SK-N-SH (cell line): ENCODE data around the gene COX4I2. TPM values are rescaled to one million over a fixed set of nuclear protein-coding genes. Genes with fewer than 3 reads are reported as not detected.

Experiments used
- CTCF ChIA-PET: fragments of 300-600, 350-600 bp; formaldehyde crosslinking; extraction: SDS; loops from one replicate; lab custom pipeline; 2021; lab: Yijun Ruan, JAX
- POLR2A ChIA-PET: fragments of 350-600 bp; sonication (Branson Sonifier 250); formaldehyde crosslinking; extraction: SDS; loops from one replicate; lab custom pipeline; 2020; ENCODE audit warnings: antibody characterized with exemption, inconsistent platforms; lab: Yijun Ruan, JAX
- DNase-seq: peaks from one replicate; pipeline ENCODE4 v3.0.0; 2012
- H2AFZ ChIP-seq: fragments of 200-600 bp; sonication (generic); 2 replicates; pipeline ENCODE4 v1.8.1; 2016; ENCODE audit warnings: antibody characterized with exemption, mild to moderate bottlenecking, low read depth
- H3F3A ChIP-seq: fragments of 200-600 bp; sonication (generic); replicated peaks from 2 replicates; pipeline ENCODE3; 2016; ENCODE audit warnings: antibody characterized with exemption, mild to moderate bottlenecking; ENCODE audit not compliant: insufficient read depth
- H3K27ac ChIP-seq, 2 experiments: fragments of 200-500 bp in 1 of 2; fragments of 200-600 bp in 1 of 2; sonication (Bioruptor generic) in 1 of 2; sonication (generic), shearing (Covaris generic) in 1 of 2; 2 replicates each; pipeline versions ENCODE4 v1.5.1 to v1.6.1; 2014 to 2016; ENCODE audit warnings: low read depth in 2 of 2, inconsistent platforms in 1 of 2, low read length in 1 of 2, mild to moderate bottlenecking in 1 of 2, mixed read lengths in 1 of 2
- H3K27me3 ChIP-seq: fragments of 200-600 bp; sonication (generic), shearing (Covaris generic); 2 replicates; pipeline ENCODE4 v1.6.1; 2016; ENCODE audit warnings: mixed run types; ENCODE audit not compliant: insufficient read depth
- H3K36me3 ChIP-seq, 2 experiments: fragments of 200-500 bp in 1 of 2; fragments of 200-600 bp in 1 of 2; sonication (Bioruptor generic) in 1 of 2; sonication (generic) in 1 of 2; replicated peaks in 1 of 2; 2 replicates each; pipeline versions ENCODE3 to v1.5.1; 2014 to 2016; ENCODE audit warnings: low read length in 1 of 2, mild to moderate bottlenecking in 1 of 2; ENCODE audit not compliant: insufficient read depth in 2 of 2, control insufficient read depth in 1 of 2
- H3K4me1 ChIP-seq, 2 experiments: fragments of 200-500 bp in 1 of 2; fragments of 200-600 bp in 1 of 2; sonication (Bioruptor generic) in 1 of 2; sonication (generic), shearing (Covaris generic) in 1 of 2; 2 replicates each; pipeline versions ENCODE4 v1.5.1 to v1.6.1; 2014 to 2016; ENCODE audit warnings: low read depth in 1 of 2, low read length in 1 of 2, mixed run types in 1 of 2; ENCODE audit not compliant: insufficient read depth in 2 of 2, control insufficient read depth in 1 of 2
- H3K4me2 ChIP-seq: fragments of 200-600 bp; sonication (generic), shearing (Covaris generic); 2 replicates; pipeline ENCODE4 v1.6.1; 2017; ENCODE audit warnings: mixed run types
- H3K4me3 ChIP-seq, 2 experiments: fragments of 200-500 bp in 1 of 2; fragments of 200-600 bp in 1 of 2; sonication (Bioruptor generic) in 1 of 2; sonication (generic), shearing (Covaris generic) in 1 of 2; 2 replicates each; pipeline versions ENCODE4 v1.5.1 to v1.8.1; 2014 to 2016; ENCODE audit warnings: low read depth in 2 of 2, inconsistent platforms in 1 of 2, low read length in 1 of 2, mild to moderate bottlenecking in 1 of 2, mixed read lengths in 1 of 2, moderate library complexity in 1 of 2
- H3K79me2 ChIP-seq: fragments of 200-600 bp; sonication (generic); 2 replicates; pipeline ENCODE4 v1.8.1; 2017; ENCODE audit warnings: mild to moderate bottlenecking; ENCODE audit not compliant: insufficient read depth
- H3K9ac ChIP-seq: fragments of 200-600 bp; sonication (generic); 2 replicates; pipeline ENCODE4 v1.6.1; 2017; ENCODE audit warnings: mixed run types
- H3K9me2 ChIP-seq: fragments of 200-600 bp; sonication (generic); 2 replicates; pipeline ENCODE4 v1.6.1; 2017; ENCODE audit warnings: mixed run types
- H3K9me3 ChIP-seq: fragments of 200-600 bp; sonication (generic); 2 replicates; pipeline ENCODE4 v1.6.1; 2017; ENCODE audit warnings: mixed run types, mild to moderate bottlenecking, moderate library complexity
- H4K20me1 ChIP-seq: fragments of 200-600 bp; sonication (generic); 2 replicates; pipeline ENCODE4 v1.6.1; 2017; ENCODE audit warnings: mild to moderate bottlenecking, mixed run types; ENCODE audit not compliant: insufficient read depth
- ELF1 ChIP-seq: IDR thresholded peaks from 2 replicates; pipeline ENCODE4 v1.4.0; 2012
- GATA2 ChIP-seq: sonication (generic); formaldehyde crosslinking; IDR thresholded peaks from 2 replicates; pipeline ENCODE4 v1.5.0; 2020; ENCODE audit warnings: mild to moderate bottlenecking, missing genetic modification reagents
- MEF2A ChIP-seq: IDR thresholded peaks from 2 replicates; pipeline ENCODE4 v1.4.0; 2012; ENCODE audit warnings: low read depth, borderline replicate concordance
- POLR2AphosphoS5 ChIP-seq: IDR thresholded peaks from 2 replicates; pipeline ENCODE4 v1.6.1; 2012; ENCODE audit warnings: low read depth, low read length
- SIN3A ChIP-seq: IDR thresholded peaks from 2 replicates; pipeline ENCODE4 v1.6.1; 2012; ENCODE audit warnings: low read depth, mild to moderate bottlenecking, low read length, moderate library complexity, borderline replicate concordance
- YY1 ChIP-seq: IDR thresholded peaks from 2 replicates; pipeline ENCODE4 v1.4.0; 2012; ENCODE audit warnings: low read depth, mild to moderate bottlenecking
- WGBS: methylation state at CpG from one replicate; pipeline ENCODE4 v1.1.6; 2017; ENCODE audit warnings: low lambda C conversion rate; 5-methylcytosine and 5-hydroxymethylcytosine counted together
- polyA plus RNA-seq, 3 experiments: library from polyadenylated mRNA; depleted of rRNA; stranded (reverse); fragments of >200 nt; gene quantifications; 2 replicates each; pipeline ENCODE4 v1.2.3, GENCODE V29; 2012
- TF ChIP-seq, protein P1 (sequence below): IDR thresholded peaks from 2 replicates; pipeline ENCODE4 v1.4.0; 2012; ENCODE audit warnings: low read depth

COX4I2 gene
- polyA plus RNA-seq, 1 of the 3 experiments (the other 2 are of a cell fraction): 0.21 TPM

DNA sequence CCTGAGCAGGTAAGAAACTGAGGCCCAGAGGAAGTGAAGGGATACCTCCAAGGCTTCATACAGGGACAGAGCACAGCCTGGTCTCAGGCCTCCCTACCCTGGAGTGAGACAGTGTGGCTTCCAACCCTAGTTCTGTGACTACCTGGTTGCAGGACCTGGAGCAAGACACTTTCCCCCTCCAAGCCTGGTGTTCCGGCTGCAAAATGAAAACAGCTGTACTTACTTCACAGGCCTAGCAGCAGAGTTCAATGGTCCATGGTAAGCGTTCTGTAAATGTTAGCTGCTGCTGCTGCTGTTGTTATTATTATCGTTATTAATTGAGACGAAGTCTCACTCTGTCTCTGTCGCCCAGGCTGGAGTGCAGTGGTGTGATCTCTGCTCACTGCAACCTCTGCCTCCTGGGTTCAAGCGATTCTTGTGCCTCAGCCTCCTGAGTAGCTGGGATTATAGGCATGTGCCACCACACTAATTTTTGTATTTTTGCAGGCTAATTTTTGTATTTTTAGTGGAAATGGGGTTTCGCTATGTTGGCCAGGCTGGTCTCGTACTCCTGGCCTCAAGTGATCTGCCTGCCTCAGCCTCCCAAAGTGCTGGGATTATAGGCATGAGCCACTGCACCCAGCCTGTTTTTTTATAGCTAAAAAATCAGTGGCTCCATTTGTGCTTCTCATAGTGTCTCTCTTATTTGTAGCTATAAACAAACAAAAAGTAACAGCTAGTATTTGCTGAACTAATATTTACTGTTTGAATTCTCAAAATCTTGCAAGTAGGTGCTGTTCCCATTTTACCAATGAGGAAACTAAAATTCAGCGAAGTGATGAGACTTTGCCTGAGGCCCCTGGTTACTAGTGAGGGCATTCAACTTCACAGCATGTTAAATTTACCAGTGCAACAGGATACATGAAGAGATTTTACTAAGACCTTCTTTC is 41.9 kb downstream of the COX4I2 start:
- 90% methylated on average over 9 of the region's 9 CpGs for WGBS
- DNase-seq: no peak

DNA sequence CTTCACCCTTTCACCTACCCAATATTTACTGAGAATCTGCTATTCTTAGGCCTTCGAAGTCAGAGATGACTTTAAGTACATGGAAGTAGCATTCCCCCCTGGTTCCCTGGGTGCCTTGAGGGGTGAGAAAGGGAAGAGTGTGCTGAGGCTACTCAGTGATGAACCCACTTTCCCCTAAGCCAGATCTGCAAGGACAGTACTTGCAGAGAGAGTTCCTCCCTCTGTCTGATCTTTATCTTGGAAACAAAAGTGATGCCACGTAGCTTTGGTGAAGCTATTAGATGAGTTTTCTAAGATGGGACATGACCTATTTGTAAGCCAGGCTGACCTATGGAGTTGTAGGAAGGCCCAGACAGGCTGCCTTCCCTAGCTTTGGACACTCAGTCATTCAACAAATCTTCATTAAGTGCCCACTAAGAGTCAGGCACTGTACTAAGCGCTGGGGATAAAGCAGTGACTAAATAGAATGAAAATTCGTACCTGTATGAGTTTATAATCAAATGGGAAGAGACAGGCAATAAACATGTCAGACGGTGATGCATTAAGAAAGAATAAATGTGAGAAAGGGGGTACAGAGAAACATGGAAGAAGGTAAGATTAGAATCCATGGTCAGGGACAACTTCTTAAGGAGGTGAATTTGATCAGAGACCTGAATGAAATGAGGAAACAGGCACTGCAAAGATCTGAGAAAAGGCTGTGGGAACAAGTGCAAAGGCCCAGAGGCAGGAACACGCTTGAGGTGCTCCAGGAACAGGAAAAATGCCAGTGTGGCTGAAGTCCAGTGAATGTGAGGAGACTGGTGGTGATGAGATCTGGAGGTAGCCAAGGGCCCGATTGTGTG is 42.8 kb downstream of the COX4I2 start:
- H3K4me3 ChIP-seq: no peak overlapping the region
- peaks cover 11 to 21% of the 10 kb centered on the region in 2 experiments for H3K36me3 ChIP-seq
- WGBS: 85% methylated on average over 7 of the region's 7 CpGs
- H3K4me1 ChIP-seq: peaks cover 32 to 46% of the 10 kb centered on the region in 2 experiments; a peak in 3 of 4 replicates
- peak overlapping the region in 1 of 2 experiments; percentile 45; a peak in 2 of 4 replicates for H3K27ac ChIP-seq
- H3K27me3 ChIP-seq: no peaks in the 10 kb centered on the region
- DNase-seq: no peak
- no peaks in the 10 kb centered on the region for H3K9me2 ChIP-seq
- H3K79me2 ChIP-seq: peaks cover 99% of the 10 kb centered on the region
- ChIA-PET POLR2A (interaction anchor here (1.0 kb wide), 1 partner anchor 47 kb away, joined by 3 read pairs; no protein-coding TSS in a partner anchor), CTCF (interaction anchor here (1.0 to 1.1 kb wide), 2 partner anchors 19 to 43 kb away, joined by 5 read pairs; no protein-coding TSS in a partner anchor)
- TF ChIP-seq SIN3A (no peak), POLR2AphosphoS5 (no peak), MEF2A (no peak), GATA2 (CRISPR knock-in tag) (no peak)
- TF ChIP-seq, protein P1, sequence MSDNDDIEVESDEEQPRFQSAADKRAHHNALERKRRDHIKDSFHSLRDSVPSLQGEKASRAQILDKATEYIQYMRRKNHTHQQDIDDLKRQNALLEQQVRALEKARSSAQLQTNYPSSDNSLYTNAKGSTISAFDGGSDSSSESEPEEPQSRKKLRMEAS: no peak
- no peaks in the 10 kb centered on the region for H3K9me3 ChIP-seq
- H2AFZ ChIP-seq: no peak overlapping the region
- peaks cover 20% of the 10 kb centered on the region for H3F3A ChIP-seq
- no peak overlapping the region; the same call in 1 of the 2 replicates for H3K4me2 ChIP-seq
- no peaks in the 10 kb centered on the region for H4K20me1 ChIP-seq
- no peak overlapping the region for H3K9ac ChIP-seq

More for the DNA sequence above, 41.9 kb downstream of the COX4I2 start:
- no peak for TF ChIP-seq YY1
- TF ChIP-seq ELF1: no peak
- TF ChIP-seq, all 33 proteins: peak for 0
- H3K27me3 ChIP-seq: no peaks in the 10 kb centered on the region
- peak overlapping the region; percentile 29 for H3K4me2 ChIP-seq
- H3K9me3 ChIP-seq: no peaks in the 10 kb centered on the region
- peaks cover 99% of the 10 kb centered on the region for H3K79me2 ChIP-seq
- peaks cover 20% of the 10 kb centered on the region for H3F3A ChIP-seq
- H3K4me3 ChIP-seq: no peak overlapping the region
- no peak overlapping the region for H2AFZ ChIP-seq
- no peaks in the 10 kb centered on the region for H4K20me1 ChIP-seq
- ChIA-PET CTCF (interaction anchor here (0.8 to 1.1 kb wide), 3 partner anchors 14 to 44 kb away, joined by 4 to 5 read pairs (median 5); no protein-coding TSS in a partner anchor), POLR2A (interaction anchor here (1.0 kb wide), 1 partner anchor 46 kb away, joined by 3 read pairs; no protein-coding TSS in a partner anchor)
- H3K4me1 ChIP-seq: peaks cover 41 to 55% of the 10 kb centered on the region in 2 experiments; a peak in 3 of 4 replicates
- H3K9me2 ChIP-seq: no peaks in the 10 kb centered on the region
- H3K36me3 ChIP-seq: peaks cover 11 to 24% of the 10 kb centered on the region in 2 experiments
- no peak overlapping the region for H3K9ac ChIP-seq
- H3K27ac ChIP-seq: peak overlapping the region; percentile 45 to 71
